K562 (cell line): Measurements from ENCODE around the gene P2RY6. TPM values are rescaled to one million over a fixed set of nuclear protein-coding genes. Genes with fewer than 3 reads are reported as not detected.

Experiments
- ATAC-seq: fragments of 200-7000 bp; cut with Tn5 transposase; 3 replicates; pipeline ENCODE4 v1.9.1; 2020; ENCODE audit warnings: moderate library complexity
- BruUV-seq: library from RNA; stranded (reverse); fragments of 400-500 nt; replicated peaks from 2 replicates; lab custom pipeline; 2021; lab: Mats Ljungman, UMichigan
- CTCF ChIA-PET: fragments of 300-600 bp; formaldehyde crosslinking; extraction: SDS; loops from one replicate; lab custom pipeline; 2021; ENCODE audit warnings: low intra/inter-chr PET ratio; lab: Yijun Ruan, JAX
- POLR2A ChIA-PET: fragments of 300-600, 350-650 bp; sonication (Branson Sonifier 250); formaldehyde crosslinking; extraction: SDS; loops from one replicate; lab custom pipeline; 2021; ENCODE audit warnings: antibody characterized with exemption, inconsistent platforms; lab: Yijun Ruan, JAX
- DNase-seq, 4 experiments: peaks; one replicate each; pipeline versions ENCODE4 v3.0.0 to v3.0.0-alpha.2; 2011 to 2018; ENCODE audit warnings: low spot score in 3 of 4, mixed read lengths in 3 of 4; ENCODE audit errors: extremely low read depth in 1 of 4
- FAIRE-seq: peaks from 2 replicates; lab custom pipeline; 2011; peaks lifted over from hg19 to GRCh38; lab: Jason Lieb, UNC
- H2AFZ ChIP-seq: 2 replicates; pipeline ENCODE4 v1.6.0; 2011; ENCODE audit warnings: low read depth, low read length, control low read depth, inconsistent platforms
- H3K27ac ChIP-seq: fragments of 200-600 bp; 3 replicates; pipeline ENCODE4 v1.8.0; 2011; ENCODE audit warnings: low read depth, mild to moderate bottlenecking, control low read depth, inconsistent platforms, low read length, moderate library complexity, mixed read lengths; ENCODE audit errors: extremely low read depth
- H3K27me3 ChIP-seq, 2 experiments: fragments of 300-600 bp in 1 of 2; 2 replicates in 1 of 2; 3 replicates in 1 of 2; pipeline versions ENCODE4 v1.6.0 to v1.8.0; 2011; ENCODE audit warnings: inconsistent platforms in 2 of 2, low read length in 2 of 2, mild to moderate bottlenecking in 1 of 2, mixed read lengths in 1 of 2, moderate library complexity in 1 of 2; ENCODE audit not compliant: control insufficient read depth in 2 of 2, insufficient read depth in 2 of 2
- H3K36me3 ChIP-seq: fragments of 300-600 bp; 3 replicates; pipeline ENCODE4 v1.8.0; 2011; ENCODE audit warnings: mild to moderate bottlenecking, low read length, inconsistent platforms; ENCODE audit not compliant: control insufficient read depth, insufficient read depth
- H3K4me1 ChIP-seq, 2 experiments: fragments of 200-600 bp in 1 of 2; replicated peaks in 1 of 2; 2 replicates in 1 of 2; 3 replicates in 1 of 2; pipeline versions ENCODE4 v1.5.1 to v1.8.0; 2011; ENCODE audit warnings: inconsistent platforms in 2 of 2, low read length in 2 of 2, mild to moderate bottlenecking in 1 of 2, mixed read lengths in 1 of 2, moderate library complexity in 1 of 2; ENCODE audit not compliant: control insufficient read depth in 2 of 2, insufficient read depth in 2 of 2
- H3K4me2 ChIP-seq: 2 replicates; pipeline ENCODE4 v1.6.1; 2011; ENCODE audit warnings: low read length, control low read depth, inconsistent platforms, mixed read lengths; ENCODE audit not compliant: insufficient read depth
- H3K4me3 ChIP-seq: fragments of 200-600 bp; sonication (generic), shearing (Covaris generic); 2 replicates; pipeline ENCODE4 v1.5.1; 2016; ENCODE audit warnings: control low read depth, inconsistent platforms
- H3K79me2 ChIP-seq: fragments of 200-600 bp; 3 replicates; pipeline ENCODE4 v1.8.0; 2011; ENCODE audit warnings: low read length, inconsistent platforms; ENCODE audit not compliant: control insufficient read depth, insufficient read depth
- H3K9ac ChIP-seq, 2 experiments: 2 replicates each; pipeline versions ENCODE4 v1.6.0 to v1.6.1; 2011; ENCODE audit warnings: low read depth in 2 of 2, low read length in 2 of 2, control low read depth in 1 of 2, inconsistent platforms in 1 of 2, mild to moderate bottlenecking in 1 of 2, mixed read lengths in 1 of 2; ENCODE audit not compliant: insufficient read depth in 1 of 2
- H3K9me1 ChIP-seq: one replicate; pipeline ENCODE4 v1.6.0; 2011; ENCODE audit warnings: inconsistent platforms, mild to moderate bottlenecking, low read length, moderate library complexity; ENCODE audit not compliant: control insufficient read depth, insufficient read depth
- H3K9me3 ChIP-seq: replicated peaks from 2 replicates; pipeline ENCODE4 v1.5.1; 2011; ENCODE audit warnings: low read depth, low read length, inconsistent platforms; ENCODE audit not compliant: control insufficient read depth, insufficient read depth
- H4K20me1 ChIP-seq: replicated peaks from 2 replicates; pipeline ENCODE4 v1.6.1; 2011; ENCODE audit warnings: low read length, inconsistent platforms, mixed read lengths; ENCODE audit not compliant: control insufficient read depth, insufficient read depth
- COPS2 ChIP-seq: fragments of 450-650 bp; conservative IDR thresholded peaks from 2 replicates; pipeline ENCODE4 v1.6.1; 2016; ENCODE audit warnings: mild to moderate bottlenecking, moderate library complexity
- DDX20 ChIP-seq: fragments of 450-650 bp; IDR thresholded peaks from 2 replicates; pipeline ENCODE4 v1.6.1; 2016; ENCODE audit warnings: missing genetic modification characterization, low read depth, mild to moderate bottlenecking, missing compliant biosample characterization, moderate library complexity
- ELF2 ChIP-seq: fragments of 250-450 bp; sonication (Bioruptor Pico); IDR thresholded peaks from 2 replicates; pipeline ENCODE4 v1.5.0; 2021; ENCODE audit warnings: mild to moderate bottlenecking
- GTF2F1 ChIP-seq: IDR thresholded peaks from 2 replicates; pipeline ENCODE4 v1.6.1; 2011; ENCODE audit warnings: low read depth, low read length, improper control_type of control experiment
- HIVEP1 ChIP-seq: fragments of 250-450 bp; sonication (Bioruptor Pico); IDR thresholded peaks from 2 replicates; pipeline ENCODE4 v1.4.0; 2020; ENCODE audit warnings: mild to moderate bottlenecking
- KDM2B ChIP-seq: fragments of 250-450 bp; sonication (Bioruptor Pico); IDR thresholded peaks from 2 replicates; pipeline ENCODE4 v1.8.0; 2021; ENCODE audit warnings: mild to moderate bottlenecking, moderate library complexity
- MED1 ChIP-seq: sonication (generic); formaldehyde crosslinking; IDR thresholded peaks from 2 replicates; pipeline ENCODE4 v1.8.1; 2023; ENCODE audit warnings: missing genetic modification reagents, borderline replicate concordance
- NR4A1 ChIP-seq, 2 experiments: fragments of 250-450 bp in 1 of 2; fragments of 450-650 bp in 1 of 2; sonication (Bioruptor Pico) in 1 of 2; IDR thresholded peaks; 2 replicates each; pipeline versions ENCODE4 v1.4.0 to v1.6.1; 2016 to 2020; ENCODE audit warnings: mild to moderate bottlenecking in 2 of 2, missing compliant biosample characterization in 1 of 2, missing genetic modification characterization in 1 of 2, moderate library complexity in 1 of 2
- PML ChIP-seq: IDR thresholded peaks from 2 replicates; pipeline ENCODE4 v1.6.1; 2012; ENCODE audit warnings: low read length, inconsistent platforms
- POLR2H ChIP-seq: IDR thresholded peaks from 2 replicates; pipeline ENCODE4 v1.6.1; 2016; ENCODE audit warnings: missing genetic modification characterization, low read depth, mild to moderate bottlenecking, control low read depth, missing compliant biosample characterization, moderate library complexity
- RUNX1 ChIP-seq: sonication (generic); IDR thresholded peaks from 2 replicates; pipeline ENCODE4 v1.6.1; 2016; ENCODE audit warnings: antibody characterized with exemption, low read depth
- ZFPM2 ChIP-seq: fragments of 250-450 bp; sonication (Bioruptor Pico); IDR thresholded peaks from 2 replicates; pipeline ENCODE4 v1.5.1; 2022; ENCODE audit warnings: mild to moderate bottlenecking
- ZKSCAN1 ChIP-seq: fragments of 150-350 bp; IDR thresholded peaks from 2 replicates; pipeline ENCODE4 v1.6.1; 2016; ENCODE audit warnings: low read depth, low read length
- ZKSCAN8 ChIP-seq: fragments of 200-800 bp; sonication (Bioruptor generic); IDR thresholded peaks from 2 replicates; pipeline ENCODE4 v1.6.1; 2016; ENCODE audit warnings: missing genetic modification characterization, missing compliant biosample characterization
- ZNF253 ChIP-seq: fragments of 250-450 bp; sonication (Bioruptor Pico); conservative IDR thresholded peaks from 2 replicates; pipeline ENCODE4 v1.6.1; 2021; ENCODE audit warnings: mild to moderate bottlenecking
- ZNF551 ChIP-seq: fragments of 250-450 bp; sonication (Bioruptor Pico); IDR thresholded peaks from 2 replicates; pipeline ENCODE4 v1.5.0; 2021; ENCODE audit warnings: mild to moderate bottlenecking, moderate library complexity
- ZNF589 ChIP-seq: fragments of 200-800 bp; sonication (Bioruptor generic); IDR thresholded peaks from 2 replicates; pipeline ENCODE4 v1.6.1; 2016; ENCODE audit warnings: low read depth, missing genetic modification characterization, missing compliant biosample characterization
- ZNF785 ChIP-seq: fragments of 250-450 bp; sonication (Bioruptor Pico); IDR thresholded peaks from 2 replicates; pipeline ENCODE4 v1.4.0; 2020; ENCODE audit warnings: mild to moderate bottlenecking
- WGBS: fragments of 100-300 bp; shearing (Covaris generic); methylation state at CpG from one replicate; pipeline ENCODE4 v1.1.6; 2016; ENCODE audit warnings: low coverage, mixed read lengths; ENCODE audit not compliant: insufficient coverage; ENCODE audit errors: missing lambda C conversion rate; 5-methylcytosine and 5-hydroxymethylcytosine counted together
- in situ Hi-C: fragments of 300-500 bp; cut with MboI; formaldehyde crosslinking; loops from 4 replicates; pipeline ENCODE4 v1.15.0; 2018; ENCODE audit warnings: inconsistent platforms, mixed read lengths
- intact Hi-C: fragments of 100-400 bp; cut with micrococcal nuclease; formaldehyde crosslinking; loops from 2 replicates; pipeline ENCODE4 v1.14.2; 2022
- polyA plus RNA-seq, 8 experiments: library from polyadenylated mRNA; depleted of rRNA in 4 of 8; stranded (reverse) in 5 of 8; unstranded in 3 of 8; fragments of >200 nt; fragmentation: Nextera tagmentation in 2 of 8; fragmentation: Illumina TruSeq in 1 of 8; extraction: Ambion mirVana in 2 of 8; extraction: Trizol in 1 of 8; gene quantifications; 2 replicates each; pipeline versions ENCODE4 v1.2.1 to v1.2.3, GENCODE V29; 2011 to 2014; ENCODE audit warnings: inconsistent platforms in 1 of 8, missing spikeins in 1 of 8
- total RNA-seq, 7 experiments: library from RNA; depleted of rRNA in 6 of 7; stranded (reverse); fragments of >200 nt in 6 of 7; fragmentation: Illumina TruSeq in 2 of 7; extraction: Trizol in 2 of 7; gene quantifications; 2 replicates each; pipeline versions ENCODE4 v1.2.1 to v1.2.3, GENCODE V29; 2011 to 2021; ENCODE audit warnings: low replicate concordance in 1 of 7
- TF ChIP-seq, protein P1 (sequence below): fragments of 450-650 bp; IDR thresholded peaks from 2 replicates; pipeline ENCODE4 v1.6.1; 2016; ENCODE audit warnings: low read depth, mild to moderate bottlenecking, moderate library complexity

The P2RY6 gene
- total and polyA plus RNA-seq, 9 of the 15 experiments (the other 6 are each of a cell fraction or from before 2014, with no cell fraction given), result not detected

DNA sequence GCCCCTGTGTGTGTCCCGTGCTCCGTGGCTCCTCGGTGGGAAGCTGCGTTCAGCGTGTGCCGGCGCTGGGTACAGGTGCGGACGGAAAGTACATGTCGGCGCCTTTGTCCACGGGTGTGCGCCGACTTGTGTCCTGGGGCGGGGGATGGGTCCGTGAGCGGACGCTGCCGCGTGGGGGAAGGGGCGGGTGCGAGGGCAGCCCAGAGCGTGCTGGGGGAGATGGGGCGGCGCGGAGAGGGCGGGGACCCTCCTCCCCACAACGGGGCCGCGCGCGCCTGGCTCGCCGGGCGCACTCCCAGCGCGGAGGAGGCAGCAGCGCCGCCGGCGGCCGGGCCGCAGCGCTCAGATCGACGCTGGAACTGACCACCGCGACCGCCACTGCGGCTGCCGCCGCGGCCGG, 70.5 kb downstream of the P2RY6 start:
- H3K9ac ChIP-seq, result no peak overlapping the region
- TF ChIP-seq ZNF551 (CRISPR knock-in tag) (no peak), COPS2 (no peak), ZKSCAN1 (no peak), MED1 (CRISPR knock-in tag) (no peak), GTF2F1 (no peak), ZNF785 (no peak), HIVEP1 (CRISPR knock-in tag) (no peak), KDM2B (no peak), DDX20 (tag) (no peak), ZKSCAN8 (CRISPR knock-in tag) (no peak), PML (no peak), ZNF253 (CRISPR knock-in tag) (no peak), RUNX1 (no peak), NR4A1 (CRISPR knock-in tag; IDR thresholded peaks at IDR 0.05) (no peak), NR4A1 (tag; IDR thresholded peaks at IDR 0.05) (no peak), POLR2H (tag) (no peak), ELF2 (CRISPR knock-in tag) (no peak), ZNF589 (CRISPR knock-in tag) (no peak), ZFPM2 (CRISPR knock-in tag) (no peak)
- TF ChIP-seq, protein P1, sequence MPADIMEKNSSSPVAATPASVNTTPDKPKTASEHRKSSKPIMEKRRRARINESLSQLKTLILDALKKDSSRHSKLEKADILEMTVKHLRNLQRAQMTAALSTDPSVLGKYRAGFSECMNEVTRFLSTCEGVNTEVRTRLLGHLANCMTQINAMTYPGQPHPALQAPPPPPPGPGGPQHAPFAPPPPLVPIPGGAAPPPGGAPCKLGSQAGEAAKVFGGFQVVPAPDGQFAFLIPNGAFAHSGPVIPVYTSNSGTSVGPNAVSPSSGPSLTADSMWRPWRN, result no peak
- CTCF ChIA-PET, result no interaction called here
- intact Hi-C loops (no loop called here), in situ Hi-C loops (no loop called here)
- no peak for ATAC-seq
- peaks cover 0 to 28% of the 10 kb centered on the region in 2 experiments; a peak in 3 of 5 replicates for H3K27me3 ChIP-seq
- WGBS, result 83% methylated on average over 14 of the region's 54 CpGs
- DNase-seq, result no peak
- no peak overlapping the region for H3K4me3 ChIP-seq
- no peaks in the 10 kb centered on the region for H3K36me3 ChIP-seq
- POLR2A ChIA-PET, result interaction anchor here (0.6 kb wide), 1 partner anchor 55 kb away, joined by 3 read pairs; no protein-coding TSS in a partner anchor
- no peaks in the 10 kb centered on the region for H3K9me3 ChIP-seq
- no TSS peak for BruUV-seq
- H3K9me1 ChIP-seq, result no peaks in the 10 kb centered on the region
- H3K79me2 ChIP-seq, result no peaks in the 10 kb centered on the region
- 0 out of 2 replicates have a peak, but pooled peaks cover 3% of the 10 kb centered on the region for H4K20me1 ChIP-seq
- H3K4me1 ChIP-seq, result peaks cover 0 to 23% of the 10 kb centered on the region in 2 experiments; a peak in 2 of 5 replicates
- FAIRE-seq, result no peak
- no peak overlapping the region for H2AFZ ChIP-seq
- no peak overlapping the region for H3K27ac ChIP-seq
- H3K4me2 ChIP-seq, result no peak overlapping the region
